ENCODE results near the gene PLSCR2.

Gene PLSCR2

GRCh38 chr3:146469150-146470017 lies at the start of gene PLSCR2:
Gene PLSCR2, minus strand, starts transcription at chr3:146469561. Its CDS starts 9,657 bp downstream, at chr3:146459904.
- Mint-ChIP-seq H3K4me3 (peak within 1 kb of the TSS; percentile 77 to 87), H3K9me3 (no peaks in the 10 kb centered on the region), H3K4me1 (peaks cover 30% of the 10 kb centered on the region), H3K27ac (peak within 1 kb of the TSS; percentile 89 to 93), H3K27me3 (peaks cover 7% of the 10 kb centered on the region)
- DNase-seq (peak; percentile 58 to 85), ATAC-seq (peak; percentile 98)

DNA sequence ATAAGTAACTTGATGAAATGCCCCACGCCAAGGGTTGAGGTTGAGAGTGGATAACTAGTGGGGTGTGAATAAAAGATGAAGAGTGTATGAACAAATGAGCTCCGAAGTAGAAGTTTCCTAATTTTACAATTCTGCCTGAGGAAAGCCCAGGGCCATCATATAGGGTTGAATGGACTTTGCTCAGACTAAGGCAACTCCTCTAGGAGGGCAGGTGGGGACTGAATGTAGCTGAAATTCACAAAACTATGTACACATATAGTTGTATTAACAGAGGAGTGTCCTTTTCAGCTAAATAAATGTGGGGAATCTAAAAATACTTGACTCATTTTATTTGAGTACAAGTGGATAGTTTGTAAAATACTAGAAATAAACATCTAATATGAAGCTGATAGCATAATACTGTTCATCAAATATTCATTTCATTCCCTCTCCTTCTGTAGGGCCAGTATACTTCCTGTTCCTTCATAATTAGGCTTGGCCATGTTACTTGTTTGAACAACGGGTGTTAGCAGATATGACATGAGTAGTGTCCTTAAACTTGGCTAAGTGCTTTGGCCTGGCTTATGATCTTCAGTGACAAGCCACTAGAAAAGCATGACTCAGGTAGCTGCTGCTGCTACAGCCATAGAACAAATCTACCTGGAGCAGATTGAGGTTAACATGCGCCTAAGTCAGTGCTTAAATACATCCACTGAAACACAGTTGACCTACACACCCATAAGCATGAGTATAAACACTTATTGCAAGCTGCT lies 48.5 kb upstream of the PLSCR2 start:
- ATAC-seq, result no peak
- no peaks in the 10 kb centered on the region for H3K27me3 Mint-ChIP-seq
- H3K4me1 Mint-ChIP-seq, result peaks cover 34% of the 10 kb centered on the region
- no peaks in the 10 kb centered on the region for H3K9me3 Mint-ChIP-seq
- no peak overlapping the region for H3K4me3 Mint-ChIP-seq
- H3K27ac Mint-ChIP-seq, result no peak overlapping the region
- no peak for DNase-seq

GRCh38 chr3:146513386-146514051 lies 44.2 kb upstream of the PLSCR2 start:
- Mint-ChIP-seq H3K27me3 (no peaks in the 10 kb centered on the region), H3K9me3 (no peaks in the 10 kb centered on the region), H3K27ac (no peak overlapping the region), H3K4me1 (peaks cover 33% of the 10 kb centered on the region), H3K4me3 (no peak overlapping the region)
- DNase-seq (no peak), ATAC-seq (no peak)

- DNase-seq (no peak), ATAC-seq (no peak)
- Mint-ChIP-seq H3K27ac (no peak overlapping the region), H3K4me3 (no peak overlapping the region), H3K4me1 (peaks cover 39% of the 10 kb centered on the region), H3K27me3 (no peaks in the 10 kb centered on the region), H3K9me3 (no peaks in the 10 kb centered on the region)
These were observed 42.2 kb upstream of the PLSCR2 start for GRCh38 chr3:146511402-146512134.

DNA sequence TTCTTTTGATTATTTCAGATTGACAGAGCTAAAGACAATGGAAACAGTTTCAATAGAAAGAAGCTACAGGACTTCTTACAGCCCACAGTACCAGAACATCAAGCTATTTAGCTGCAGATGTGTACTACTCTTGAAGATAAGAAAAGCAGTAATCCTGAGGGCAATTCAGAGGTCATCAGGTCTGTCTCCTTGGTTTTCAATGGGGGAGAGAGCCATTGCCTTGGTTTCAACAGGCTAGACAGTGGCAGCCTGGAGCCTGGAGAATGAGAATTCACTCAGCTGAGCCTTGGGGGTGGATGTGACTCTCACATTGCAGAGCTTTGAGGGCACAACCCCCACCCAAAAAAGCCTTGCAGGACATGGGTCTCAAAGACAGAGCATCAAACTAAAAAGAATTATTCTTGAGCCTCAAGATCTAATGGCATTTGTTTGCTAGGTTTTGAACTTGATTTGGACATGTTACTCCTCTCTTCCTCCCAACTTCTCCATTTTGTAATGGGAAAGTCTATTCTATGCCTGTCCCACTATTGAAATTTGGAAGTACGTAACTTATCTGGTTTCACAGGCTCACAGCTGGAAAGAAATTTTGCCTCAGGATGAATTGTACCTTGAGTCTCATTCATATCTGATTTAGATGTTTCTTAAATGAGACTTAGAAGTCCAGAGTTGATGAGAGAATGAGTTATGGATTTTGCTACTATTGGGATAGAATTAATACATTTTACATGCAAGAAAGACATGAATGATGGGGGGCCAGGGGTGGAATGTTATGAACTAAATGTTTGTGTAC lies 38.2 kb upstream of the PLSCR2 start:
- Mint-ChIP-seq H3K27me3 (no peaks in the 10 kb centered on the region), H3K9me3 (peaks cover 0 to 15% of the 10 kb centered on the region in 2 donors), H3K27ac (peak overlapping the region in 1 of 2 donors; percentile 40), H3K4me1 (peaks cover 41% of the 10 kb centered on the region), H3K4me3 (no peak overlapping the region)
- ATAC-seq (no peak), DNase-seq (no peak)

- H3K4me1 Mint-ChIP-seq, result peaks cover 45% of the 10 kb centered on the region
- no peak for DNase-seq
- no peak overlapping the region for H3K27ac Mint-ChIP-seq
- no peak for ATAC-seq
- H3K27me3 Mint-ChIP-seq, result no peaks in the 10 kb centered on the region
- H3K9me3 Mint-ChIP-seq, result peaks cover 0 to 17% of the 10 kb centered on the region in 2 donors
- H3K4me3 Mint-ChIP-seq, result no peak overlapping the region
These were observed 36.2 kb upstream of the PLSCR2 start for GRCh38 chr3:146505516-146505915.

GRCh38 chr3:146504498-146505197 lies 35.3 kb upstream of the PLSCR2 start:
- Mint-ChIP-seq H3K4me3 (no peak overlapping the region), H3K27ac (peak overlapping the region in 1 of 2 donors; percentile 12), H3K4me1 (peaks cover 45% of the 10 kb centered on the region), H3K9me3 (peaks cover 0 to 17% of the 10 kb centered on the region in 2 donors), H3K27me3 (no peaks in the 10 kb centered on the region)
- ATAC-seq, result no peak
- DNase-seq, result no peak

GRCh38 chr3:146503461-146504202 lies 34.3 kb upstream of the PLSCR2 start:
- Mint-ChIP-seq H3K27me3 (no peaks in the 10 kb centered on the region), H3K27ac (no peak overlapping the region), H3K9me3 (peaks cover 0 to 17% of the 10 kb centered on the region in 2 donors), H3K4me1 (peaks cover 45% of the 10 kb centered on the region), H3K4me3 (no peak overlapping the region)
- ATAC-seq (peak; percentile 72), DNase-seq (peak in 1 of 2 donors; percentile 42)

DNA sequence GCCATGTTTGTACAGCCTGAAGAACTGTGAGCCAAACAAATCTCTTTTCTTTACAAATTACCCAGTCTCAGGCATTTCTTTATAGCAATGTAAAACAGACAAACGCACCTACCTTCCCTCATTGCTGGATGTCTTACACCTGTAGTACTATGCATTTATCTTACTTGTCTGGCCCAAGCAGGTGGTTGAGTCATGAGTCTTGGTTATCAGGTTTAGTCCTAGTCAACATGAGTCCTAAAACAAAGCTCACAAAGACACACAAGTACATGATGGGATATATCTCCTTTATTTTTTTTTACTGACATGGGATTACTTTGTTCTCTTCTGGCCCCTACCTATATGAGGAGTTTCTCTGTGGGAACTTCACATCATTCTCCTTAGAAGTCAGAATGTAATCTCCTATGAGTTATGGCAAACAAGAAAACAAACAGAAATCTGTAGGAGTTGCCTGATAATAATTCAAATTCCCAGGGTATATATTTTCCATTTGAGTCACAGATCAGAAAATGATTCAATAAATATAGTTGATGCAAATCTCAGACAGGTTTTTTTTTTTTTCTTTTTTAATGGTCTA lies 33.6 kb upstream of the PLSCR2 start:
- peaks cover 51% of the 10 kb centered on the region for H3K4me1 Mint-ChIP-seq
- no peaks in the 10 kb centered on the region for H3K27me3 Mint-ChIP-seq
- DNase-seq, result no peak
- peak overlapping the region in 1 of 2 donors; percentile 11 for H3K27ac Mint-ChIP-seq
- ATAC-seq, result no peak
- H3K9me3 Mint-ChIP-seq, result peaks cover 0 to 18% of the 10 kb centered on the region in 2 donors
- no peak overlapping the region for H3K4me3 Mint-ChIP-seq

DNA sequence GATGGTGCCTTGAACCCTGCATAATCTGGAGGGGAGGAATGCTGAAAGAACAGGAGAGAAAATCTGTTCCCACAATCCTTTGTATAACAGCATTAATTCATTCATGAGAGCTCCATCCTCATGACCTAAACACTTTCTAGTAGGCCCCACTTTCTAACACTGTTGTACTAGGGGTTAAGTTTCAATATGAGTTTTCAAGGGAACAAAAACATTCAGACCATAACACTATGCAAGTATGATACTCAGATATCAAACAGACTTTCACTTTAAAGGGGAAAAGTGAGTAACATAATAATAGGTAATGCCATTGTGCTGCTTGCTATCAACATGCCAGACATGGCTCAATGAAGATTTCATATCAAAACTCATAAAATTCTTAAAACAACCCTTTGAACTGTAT lies 32.4 kb upstream of the PLSCR2 start:
- Mint-ChIP-seq H3K27ac (no peak overlapping the region), H3K9me3 (peaks cover 0 to 26% of the 10 kb centered on the region in 2 donors), H3K27me3 (no peaks in the 10 kb centered on the region), H3K4me1 (peaks cover 55% of the 10 kb centered on the region), H3K4me3 (no peak overlapping the region)
- ATAC-seq (peak; percentile 85), DNase-seq (no peak)

GRCh38 chr3:146499701-146500100 lies 30.3 kb upstream of the PLSCR2 start:
- Mint-ChIP-seq H3K4me3 (no peak overlapping the region), H3K9me3 (peaks cover 0 to 26% of the 10 kb centered on the region in 2 donors), H3K27ac (no peak overlapping the region), H3K4me1 (peaks cover 58% of the 10 kb centered on the region), H3K27me3 (no peaks in the 10 kb centered on the region)
- no peak for DNase-seq
- ATAC-seq, result no peak

DNA sequence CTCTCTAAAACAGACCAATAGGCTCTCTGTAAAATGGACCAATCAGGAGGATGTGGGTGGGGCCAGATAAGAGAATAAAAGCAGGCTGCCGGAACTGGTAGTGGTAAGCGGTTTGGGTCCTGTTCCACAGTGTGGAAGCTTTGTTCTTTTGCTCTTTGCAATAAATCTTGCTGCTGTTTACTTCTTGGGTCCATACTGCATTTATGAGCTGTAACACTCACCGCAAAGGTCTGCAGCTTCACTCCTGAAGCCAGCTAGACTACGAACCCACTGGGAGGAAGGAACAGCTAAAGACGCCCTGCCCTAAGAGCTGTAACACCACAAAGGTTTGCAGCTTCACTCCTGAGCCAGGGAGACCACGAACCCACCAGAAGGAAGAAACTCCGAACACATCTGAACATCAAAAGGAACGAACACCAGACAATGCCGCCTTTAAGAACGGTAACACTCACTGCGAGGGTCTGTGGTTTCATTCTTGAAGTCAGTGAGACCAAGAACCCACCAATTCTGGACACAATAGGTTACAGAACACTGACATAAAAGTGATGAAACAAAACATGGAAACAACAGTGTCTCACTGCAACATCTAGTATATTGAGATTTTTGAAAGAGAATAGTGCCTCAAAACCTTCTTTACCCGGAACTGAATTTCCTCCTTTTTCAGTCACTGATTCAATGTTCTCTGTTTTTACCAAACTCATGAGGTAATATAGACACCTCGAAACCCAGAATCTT lies 28.8 kb upstream of the PLSCR2 start:
- H3K27me3 Mint-ChIP-seq, result no peaks in the 10 kb centered on the region
- peak; percentile 73 for ATAC-seq
- peaks cover 43% of the 10 kb centered on the region for H3K4me1 Mint-ChIP-seq
- H3K27ac Mint-ChIP-seq, result peak overlapping the region; percentile 70 to 74
- peak overlapping the region; percentile 73 for H3K4me3 Mint-ChIP-seq
- H3K9me3 Mint-ChIP-seq, result peaks cover 0 to 20% of the 10 kb centered on the region in 2 donors
- DNase-seq, result peak; percentile 65 to 77

Data from stimulated activated naive CD8-positive, alpha-beta T cell treated with anti-CD3 and anti-CD28 coated beads, Interleukin-15, amount 100 ng/mL, for 72 hours (primary cell).